Astrocyte (in vitro differentiated cells and primary cell): ENCODE data around the gene PSMA2.

ENCODE experiments used
- CTCF ChIP-seq: IDR thresholded peaks from 2 replicates; pipeline ENCODE4 v1.5.1; 2011; ENCODE audit warnings: low read depth, mild to moderate bottlenecking, inconsistent platforms, low read length, moderate library complexity; ENCODE audit not compliant: insufficient read depth
- EZH2 ChIP-seq: IDR thresholded peaks from 2 replicates; pipeline ENCODE4 v1.6.1; 2012; ENCODE audit warnings: mild to moderate bottlenecking, low read length, inconsistent platforms; ENCODE audit not compliant: insufficient read depth

- TF ChIP-seq CTCF (no peak), EZH2 (no peak)
Observed at GRCh38 chr7:42869131-42870020, 62.6 kb downstream of the PSMA2 start.
